Subcutaneous abdominal adipose tissue (tissue), 5 donors: ENCODE data around the gene PDYN.

ENCODE experiments used
- H3K27ac ChIP-seq: one replicate; pipeline ENCODE4 v1.7.0; 2013; ENCODE audit warnings: low read depth, mild to moderate bottlenecking, inconsistent platforms, low read length, moderate library complexity
- H3K27me3 ChIP-seq, 5 donors: one replicate each; pipeline ENCODE4 v1.7.0; 2013; ENCODE audit warnings: low read length in 5 of 5, inconsistent platforms in 1 of 5; ENCODE audit not compliant: control insufficient read depth in 5 of 5, insufficient read depth in 4 of 5
- H3K36me3 ChIP-seq, 5 donors: one replicate each; pipeline ENCODE4 v1.7.0; 2013; ENCODE audit warnings: low read length in 5 of 5; ENCODE audit not compliant: control insufficient read depth in 5 of 5, insufficient read depth in 5 of 5
- H3K4me1 ChIP-seq, 5 donors: one replicate each; pipeline ENCODE4 v1.7.0; 2013; ENCODE audit warnings: low read length in 5 of 5, mild to moderate bottlenecking in 3 of 5, moderate library complexity in 1 of 5; ENCODE audit not compliant: control insufficient read depth in 5 of 5, insufficient read depth in 5 of 5
- H3K4me3 ChIP-seq, 5 donors: one replicate each; pipeline ENCODE4 v1.7.0; 2013; ENCODE audit warnings: low read length in 5 of 5, low read depth in 1 of 5
- H3K9ac ChIP-seq, 5 donors: one replicate each; pipeline ENCODE4 v1.7.0; 2013; ENCODE audit warnings: low read length in 5 of 5, mild to moderate bottlenecking in 4 of 5, moderate library complexity in 3 of 5
- H3K9me3 ChIP-seq, 5 donors: one replicate each; pipeline ENCODE4 v1.7.0; 2013; ENCODE audit warnings: low read length in 5 of 5; ENCODE audit not compliant: control insufficient read depth in 5 of 5
- donor health status: healthy.
- donor health status: healthy.
- donor health status: healthy.
- donor health status: healthy.
- donor health status: healthy.

PDYN gene

DNA sequence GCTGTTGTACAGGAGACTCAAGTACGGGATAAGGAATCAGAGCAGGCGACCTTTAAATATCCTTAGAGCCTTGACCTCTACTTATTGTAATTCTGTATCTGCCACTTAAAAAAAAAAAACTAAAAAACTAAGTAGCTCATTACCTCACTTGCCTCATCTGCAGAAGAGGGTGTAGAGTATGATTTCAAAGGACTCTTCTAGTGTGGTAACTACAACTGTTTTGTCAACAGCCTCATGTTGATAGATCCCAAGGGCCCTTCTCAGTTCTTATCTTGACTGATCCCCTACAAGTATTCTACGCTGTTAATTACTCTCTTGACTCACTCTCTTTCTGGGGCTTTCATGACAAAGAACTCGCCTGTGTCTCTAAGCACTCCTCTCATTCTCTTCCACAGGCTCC is 16.7 kb upstream of the PDYN start:
- Histone ChIP-seq H3K36me3 (no peaks in the 10 kb centered on the region), H3K27ac (no peak overlapping the region), H3K27me3 (peaks cover 0 to 10% (median 3%) of the 10 kb centered on the region in 5 donors), H3K4me3 (no peak overlapping the region), H3K9me3 (no peaks in the 10 kb centered on the region), H3K9ac (no peak overlapping the region), H3K4me1 (peaks cover 0 to 6% (median 5%) of the 10 kb centered on the region in 5 donors)

DNA sequence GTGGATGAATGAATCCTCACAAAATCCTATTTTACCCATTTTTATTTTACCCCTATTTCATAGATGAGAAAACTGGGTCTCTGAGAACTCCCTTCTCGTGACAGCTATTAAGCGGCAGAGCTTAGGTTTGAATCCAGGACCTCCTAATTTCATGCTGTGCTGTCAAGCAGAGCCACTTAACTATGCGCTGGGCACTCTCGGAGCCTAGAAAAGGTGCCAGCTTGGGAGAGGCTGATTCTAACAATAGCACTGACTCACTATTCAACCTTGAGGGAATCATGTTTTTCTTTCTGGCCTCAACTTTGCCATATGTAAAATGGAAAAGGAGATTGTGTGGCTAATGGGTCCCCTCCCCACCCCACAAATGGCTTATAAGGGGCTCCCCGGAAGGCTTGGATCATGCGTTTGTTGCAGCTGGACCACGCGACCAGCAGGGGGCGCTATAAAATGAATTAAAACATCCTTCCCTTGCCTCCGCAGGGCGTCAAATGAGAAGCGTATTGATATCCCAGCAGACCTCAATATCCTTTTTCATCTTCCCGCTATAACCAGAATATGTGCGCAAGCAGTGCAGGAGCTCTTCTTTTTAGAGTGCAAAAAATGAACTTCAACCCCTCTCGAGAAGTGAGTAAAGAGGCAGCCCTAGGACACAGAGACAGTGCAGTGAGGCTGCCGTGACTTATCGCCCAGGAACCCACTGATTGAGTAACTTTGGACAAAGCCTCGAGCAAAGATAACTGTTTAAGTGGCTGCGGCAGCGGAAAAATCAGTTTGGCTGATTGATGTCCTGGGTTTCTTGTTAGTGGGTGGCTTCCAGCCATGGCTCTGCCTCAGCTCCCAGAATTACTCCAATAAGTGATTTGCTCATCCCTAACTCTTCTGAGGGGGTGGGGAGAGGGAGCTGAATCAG is 12.8 kb upstream of the PDYN start:
- no peak overlapping the region for H3K27ac ChIP-seq
- peaks cover 0 to 10% (median 7%) of the 10 kb centered on the region in 5 donors for H3K27me3 ChIP-seq
- no peaks in the 10 kb centered on the region for H3K36me3 ChIP-seq
- no peak overlapping the region for H3K4me3 ChIP-seq
- H3K9me3 ChIP-seq, result no peaks in the 10 kb centered on the region
- H3K9ac ChIP-seq, result no peak overlapping the region
- peaks cover 0 to 6% (median 5%) of the 10 kb centered on the region in 5 donors for H3K4me1 ChIP-seq

DNA sequence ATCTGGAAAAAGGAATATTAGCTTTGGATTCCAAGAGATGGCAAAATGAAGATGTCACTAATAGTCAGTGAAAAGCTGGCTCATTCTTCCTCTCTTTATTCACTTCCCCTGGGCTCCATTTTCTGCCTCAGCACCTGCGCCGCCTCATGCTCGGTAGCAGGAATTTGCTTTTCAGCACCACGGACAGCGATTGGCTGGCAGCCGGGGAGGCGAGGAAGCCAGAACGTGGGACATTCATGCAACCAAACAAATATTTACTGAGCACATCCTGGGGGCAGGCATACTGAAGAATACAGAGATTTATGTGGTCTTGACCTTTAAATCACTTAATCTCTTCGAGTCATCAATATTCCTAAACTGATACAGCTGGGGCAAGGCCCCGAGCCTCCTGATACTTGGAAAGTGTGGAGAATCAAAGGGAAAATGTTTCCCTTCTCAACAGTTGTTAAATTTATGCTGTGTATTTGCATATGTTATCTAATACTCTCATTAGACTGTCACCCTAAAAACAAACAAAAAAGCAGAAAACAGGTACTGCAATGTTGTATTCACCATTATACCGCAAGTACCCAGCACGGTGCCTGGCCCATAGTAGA is 12.1 kb upstream of the PDYN start:
- Histone ChIP-seq H3K9ac (no peak overlapping the region), H3K36me3 (no peaks in the 10 kb centered on the region), H3K27me3 (peaks cover 0 to 10% (median 7%) of the 10 kb centered on the region in 5 donors), H3K9me3 (no peaks in the 10 kb centered on the region), H3K27ac (no peak overlapping the region), H3K4me3 (no peak overlapping the region), H3K4me1 (peaks cover 0 to 6% (median 5%) of the 10 kb centered on the region in 5 donors)

DNA sequence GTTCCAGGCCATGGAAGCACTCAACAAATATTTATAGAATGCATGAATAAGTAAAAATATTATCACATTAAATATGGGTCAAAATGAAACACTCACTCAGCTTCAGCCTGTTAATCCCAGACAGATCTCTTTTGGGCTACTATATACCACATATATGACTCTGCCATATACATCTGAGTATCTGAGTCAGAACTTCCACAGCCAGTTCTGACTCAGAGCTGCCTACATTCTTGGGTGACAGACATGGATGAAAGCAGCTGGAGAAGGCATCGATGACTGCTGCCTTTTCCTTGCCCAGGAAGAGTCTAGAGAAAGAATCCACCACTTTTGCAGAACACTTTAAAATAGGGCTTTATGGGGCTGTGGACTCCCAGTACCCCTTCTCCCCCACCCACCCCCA is 11.5 kb upstream of the PDYN start:
- Histone ChIP-seq H3K4me1 (peaks cover 0 to 6% (median 5%) of the 10 kb centered on the region in 5 donors), H3K36me3 (no peaks in the 10 kb centered on the region), H3K9ac (no peak overlapping the region), H3K27ac (no peak overlapping the region), H3K9me3 (no peaks in the 10 kb centered on the region), H3K4me3 (no peak overlapping the region), H3K27me3 (peaks cover 0 to 10% (median 6%) of the 10 kb centered on the region in 5 donors)

- H3K9ac ChIP-seq, result no peak overlapping the region
- H3K9me3 ChIP-seq, result no peaks in the 10 kb centered on the region
- H3K36me3 ChIP-seq, result no peaks in the 10 kb centered on the region
- no peak overlapping the region for H3K27ac ChIP-seq
- no peak overlapping the region for H3K4me3 ChIP-seq
- H3K27me3 ChIP-seq, result peaks cover under 1 to 10% (median 4%) of the 10 kb centered on the region in 5 donors
- H3K4me1 ChIP-seq, result peaks cover 0 to 6% (median 5%) of the 10 kb centered on the region in 5 donors
Observed at GRCh38 chr20:2004171-2004570, 10.3 kb upstream of the PDYN start.

DNA sequence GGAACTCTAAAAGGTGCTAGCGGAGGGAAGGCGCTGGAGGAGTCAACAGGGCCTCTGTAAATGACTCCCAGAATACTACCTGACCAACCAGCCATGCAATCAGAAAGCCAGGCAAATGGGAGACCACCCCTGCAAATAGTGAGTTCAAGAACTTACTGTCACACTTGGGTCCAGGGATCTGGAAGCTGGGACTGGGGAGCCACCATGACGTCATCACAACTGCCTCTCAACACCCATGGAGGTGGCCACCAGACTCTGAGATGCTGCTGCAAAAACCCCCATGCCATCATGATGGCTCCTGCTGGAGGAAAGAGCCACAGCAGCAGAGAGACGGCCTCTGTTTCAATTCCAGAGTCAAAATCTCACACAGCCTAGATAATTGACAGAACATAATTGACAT is 8.5 kb upstream of the PDYN start:
- Histone ChIP-seq H3K36me3 (no peaks in the 10 kb centered on the region), H3K4me3 (no peak overlapping the region), H3K4me1 (peaks cover 0 to 6% (median 5%) of the 10 kb centered on the region in 5 donors), H3K9me3 (no peaks in the 10 kb centered on the region), H3K27ac (no peak overlapping the region), H3K27me3 (peaks cover 8 to 18% (median 14%) of the 10 kb centered on the region in 5 donors), H3K9ac (no peak overlapping the region)

- Histone ChIP-seq H3K9ac (no peak overlapping the region), H3K9me3 (no peaks in the 10 kb centered on the region), H3K4me3 (no peak overlapping the region), H3K27ac (no peak overlapping the region), H3K36me3 (no peaks in the 10 kb centered on the region), H3K27me3 (peaks cover 20 to 28% (median 23%) of the 10 kb centered on the region in 5 donors), H3K4me1 (no peaks in the 10 kb centered on the region)
Observed at GRCh38 chr20:2001119-2001518, 7.3 kb upstream of the PDYN start.

DNA sequence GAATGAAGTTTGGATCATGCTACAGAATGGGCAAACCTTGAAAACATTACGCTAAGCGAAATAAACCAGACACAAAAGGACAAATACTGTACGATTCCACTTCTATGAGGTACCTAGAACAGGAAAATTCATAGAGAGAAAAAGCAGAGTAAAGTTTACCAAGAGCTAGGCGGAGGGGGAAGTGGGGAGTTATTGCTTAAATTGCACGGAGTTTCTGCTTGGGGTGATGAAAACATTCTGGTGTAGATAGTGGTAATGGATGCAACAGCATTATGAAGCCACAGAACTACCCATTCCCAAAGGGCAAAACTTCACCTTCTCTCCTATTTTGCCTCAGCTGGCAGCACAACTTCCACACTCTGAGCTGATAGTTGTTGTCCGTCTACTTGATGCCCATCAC is 6.4 kb upstream of the PDYN start:
- Histone ChIP-seq H3K27me3 (peaks cover 26 to 34% (median 28%) of the 10 kb centered on the region in 5 donors), H3K27ac (no peak overlapping the region), H3K4me3 (no peak overlapping the region), H3K36me3 (no peaks in the 10 kb centered on the region), H3K9ac (no peak overlapping the region), H3K4me1 (no peaks in the 10 kb centered on the region), H3K9me3 (no peaks in the 10 kb centered on the region)

- H3K9me3 ChIP-seq, result no peaks in the 10 kb centered on the region
- H3K9ac ChIP-seq, result no peak overlapping the region
- H3K27me3 ChIP-seq, result peaks cover 32 to 45% (median 41%) of the 10 kb centered on the region in 5 donors
- H3K36me3 ChIP-seq, result no peaks in the 10 kb centered on the region
- no peaks in the 10 kb centered on the region for H3K4me1 ChIP-seq
- no peak overlapping the region for H3K4me3 ChIP-seq
- no peak overlapping the region for H3K27ac ChIP-seq
Observed at GRCh38 chr20:1998715-1999114, 4.9 kb upstream of the PDYN start.

- H3K36me3 ChIP-seq, result no peaks in the 10 kb centered on the region
- no peak overlapping the region for H3K9ac ChIP-seq
- peaks cover 32 to 49% (median 45%) of the 10 kb centered on the region in 5 donors for H3K27me3 ChIP-seq
- H3K4me1 ChIP-seq, result no peaks in the 10 kb centered on the region
- H3K27ac ChIP-seq, result no peak overlapping the region
- H3K9me3 ChIP-seq, result no peaks in the 10 kb centered on the region
- no peak overlapping the region for H3K4me3 ChIP-seq
Observed at GRCh38 chr20:1998193-1998520, 4.3 kb upstream of the PDYN start.
